Measurements from ENCODE around the gene GSTO2.

GSTO2 gene

DNA sequence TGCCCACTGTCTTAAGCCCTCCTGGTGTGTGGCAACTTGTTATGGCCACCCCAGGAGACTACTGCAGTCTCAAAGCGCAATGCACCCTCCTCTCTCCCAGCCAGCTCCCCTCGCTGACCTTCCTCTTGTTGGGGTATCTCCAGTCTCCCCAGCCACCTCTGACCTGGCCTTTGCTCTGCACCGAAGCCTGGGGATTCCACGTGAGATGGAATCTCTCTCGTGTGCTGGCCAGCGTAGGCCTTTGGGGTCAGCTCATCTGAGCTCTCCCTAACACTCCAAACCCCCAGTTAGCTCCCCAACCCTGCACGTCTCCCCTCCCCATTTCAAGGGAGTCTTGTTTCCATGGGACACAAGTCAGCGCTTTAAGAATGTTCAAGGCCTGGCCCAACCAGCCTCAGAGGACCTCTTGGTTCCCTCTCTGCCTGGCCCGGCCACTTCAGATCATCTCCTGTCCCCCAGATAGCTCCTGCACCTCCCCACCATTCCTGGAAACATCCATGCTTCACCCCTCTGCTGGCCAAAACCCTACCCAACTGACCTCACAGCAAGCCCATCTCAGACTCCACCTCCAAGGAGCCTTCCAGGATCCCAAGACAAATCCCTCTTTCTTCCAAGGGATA, 58.1 kb downstream of the GSTO2 start:
- no peak for DNase-seq (ENCODE audit: low spot score)

DNA sequence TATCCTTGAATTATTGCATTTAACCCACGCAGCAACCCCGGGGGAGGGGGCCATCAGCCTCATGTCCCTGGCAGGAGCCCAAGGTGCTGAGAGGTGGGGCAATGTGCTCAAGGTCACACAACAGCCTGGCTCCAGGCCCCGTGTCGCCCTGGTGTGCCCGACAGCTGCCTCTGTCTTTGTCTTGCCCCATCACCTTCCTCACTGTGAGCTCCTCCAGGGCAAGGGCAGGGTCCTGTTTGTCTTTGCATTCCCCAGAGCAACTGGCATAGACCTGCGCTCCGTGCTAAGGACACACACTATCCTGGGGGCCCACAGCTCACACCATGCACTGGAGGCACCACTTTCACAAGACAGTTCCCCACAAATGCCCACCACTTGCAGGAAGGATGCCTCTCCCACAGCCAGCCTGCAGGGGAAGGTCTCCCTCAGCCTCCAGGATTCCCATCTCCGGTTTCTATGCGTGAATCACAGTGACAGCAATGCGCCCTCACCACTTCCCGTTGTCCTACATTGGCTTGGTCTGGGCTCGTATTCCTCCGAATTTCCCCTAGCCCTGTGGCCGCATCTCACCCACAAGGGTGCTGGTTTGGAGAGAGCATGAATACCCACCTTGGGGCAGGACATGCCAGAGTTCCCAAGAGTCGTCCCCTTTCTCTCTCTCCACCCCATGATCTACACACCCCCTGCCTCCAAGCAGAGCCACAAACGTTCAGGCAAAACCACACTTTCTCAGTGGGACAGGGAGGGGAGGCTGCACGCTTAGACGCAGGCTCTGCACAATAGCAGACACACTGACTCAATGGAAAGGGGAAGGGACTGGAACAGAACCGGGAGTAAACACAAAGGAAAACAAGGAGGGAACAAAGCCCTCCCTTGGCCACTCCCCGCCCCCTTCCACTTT, 59.0 kb downstream of the GSTO2 start:
- peak; percentile 72 for DNase-seq (ENCODE audit: low spot score)

DNA sequence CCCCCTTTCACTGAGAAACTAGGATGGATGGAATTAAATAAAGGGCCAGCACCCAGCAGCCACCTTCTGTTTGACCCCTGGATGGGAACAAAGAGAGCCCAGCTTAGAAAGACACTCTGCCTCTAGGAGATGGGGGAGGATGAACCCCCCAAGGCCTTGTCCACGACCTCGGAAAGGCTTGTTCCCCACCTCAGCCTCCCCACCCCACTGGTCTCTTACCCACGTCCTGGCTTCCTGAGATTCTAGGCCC, 59.6 kb downstream of the GSTO2 start:
- no peak for DNase-seq (ENCODE audit: low spot score)

DNA sequence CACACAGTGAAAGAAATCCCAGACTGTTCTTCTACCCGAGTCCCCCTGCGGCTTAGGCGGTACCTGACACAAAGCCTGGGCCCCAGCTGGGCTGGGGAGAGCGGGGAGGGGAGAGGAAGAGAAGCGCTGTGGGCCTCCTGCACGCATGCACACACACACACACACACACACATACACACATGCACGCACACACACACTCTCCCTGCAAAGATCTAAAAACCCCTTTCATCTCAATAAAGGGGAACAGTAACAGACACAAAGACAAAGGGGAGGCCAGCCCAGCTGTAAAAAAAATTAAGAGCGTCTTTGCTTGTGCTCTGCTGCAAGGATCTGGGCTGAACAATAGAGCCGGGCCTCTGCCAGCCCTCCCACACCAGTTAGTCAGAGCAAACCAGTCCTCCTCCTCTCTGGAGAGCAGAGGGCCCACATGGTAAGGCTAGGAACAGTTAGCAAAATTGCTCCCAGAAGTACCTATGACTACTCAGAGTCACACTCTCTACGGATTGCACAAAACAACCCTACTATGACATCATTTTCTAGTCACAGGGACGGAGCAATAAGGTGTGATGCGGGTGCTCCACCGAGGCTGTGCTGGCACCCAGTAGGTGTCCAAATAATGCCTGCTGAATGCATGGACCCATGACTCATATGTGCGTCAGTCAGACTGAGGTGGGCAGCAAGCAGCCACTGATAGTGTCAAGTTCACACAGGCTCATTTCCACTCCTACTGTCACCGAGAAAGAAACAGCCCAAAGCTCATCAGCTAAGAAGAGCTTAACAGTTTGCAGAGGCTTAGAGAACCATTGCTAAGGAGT, 60.1 kb downstream of the GSTO2 start:
- peak; percentile 79 for DNase-seq (ENCODE audit: low spot score)

DNA sequence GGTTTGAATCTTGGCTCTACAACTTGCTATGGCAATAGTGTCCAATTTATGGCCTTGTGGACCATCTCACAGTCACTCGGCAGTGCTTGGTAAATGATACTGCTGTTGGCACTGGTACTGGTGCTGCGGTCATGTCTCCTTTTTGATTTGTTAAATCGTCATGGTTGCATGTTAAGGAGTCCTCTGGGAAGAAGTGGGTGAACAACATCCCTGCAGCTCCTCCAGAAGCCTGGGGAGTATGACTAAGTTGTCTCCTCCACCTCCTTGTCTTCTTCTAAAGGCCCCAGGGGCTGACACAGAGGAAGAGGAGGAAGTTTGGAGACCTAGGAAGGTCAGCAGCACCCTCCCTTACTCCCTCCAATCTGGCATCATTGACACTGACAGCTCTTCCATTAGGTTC, 60.8 kb downstream of the GSTO2 start:
- DNase-seq (ENCODE audit: low spot score), result no peak

DNA sequence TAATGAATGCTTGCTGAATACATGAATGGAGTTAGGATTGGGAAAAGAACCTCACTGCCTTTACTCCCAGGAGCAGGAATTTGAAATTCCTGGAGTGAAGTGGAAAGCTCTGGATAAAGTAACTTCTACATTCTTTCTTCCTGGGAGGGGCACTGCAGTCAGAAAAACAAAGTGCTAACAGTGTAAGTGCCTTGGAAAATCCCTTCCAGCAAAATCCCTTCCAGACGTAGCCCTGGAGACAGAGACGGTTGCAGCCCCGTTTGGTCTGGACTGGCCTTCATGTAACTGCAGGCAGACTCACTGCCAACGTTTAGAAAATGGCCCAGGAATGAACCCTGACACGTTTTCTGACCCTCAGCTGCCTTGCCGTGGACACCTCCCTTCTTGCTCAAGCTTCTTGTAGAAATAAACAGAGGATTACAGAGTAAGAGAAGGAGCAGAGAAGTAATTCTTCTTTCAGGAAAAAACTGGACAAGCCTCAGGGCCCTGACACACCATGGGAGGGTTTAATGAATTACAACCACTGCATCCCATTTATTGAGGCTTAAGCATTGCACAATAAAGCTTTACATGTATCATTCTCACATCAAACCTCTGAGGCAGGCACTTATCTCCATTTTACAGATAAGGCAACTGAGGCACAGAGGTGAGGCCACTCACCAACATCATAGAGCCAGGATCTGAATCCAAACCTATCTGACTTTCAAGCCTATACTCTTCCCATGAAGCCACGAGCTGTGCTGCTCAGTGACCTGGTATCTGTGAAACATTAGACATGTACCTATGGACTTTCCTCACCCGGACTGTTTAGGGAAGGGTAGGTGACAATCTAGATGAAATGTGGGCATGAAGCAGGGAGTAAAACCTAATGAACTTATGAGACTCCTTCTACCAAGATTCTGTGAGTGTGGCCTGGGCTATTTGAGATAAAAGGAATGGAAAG, 61.5 kb downstream of the GSTO2 start:
- DNase-seq (ENCODE audit: low spot score), result no peak

DNA sequence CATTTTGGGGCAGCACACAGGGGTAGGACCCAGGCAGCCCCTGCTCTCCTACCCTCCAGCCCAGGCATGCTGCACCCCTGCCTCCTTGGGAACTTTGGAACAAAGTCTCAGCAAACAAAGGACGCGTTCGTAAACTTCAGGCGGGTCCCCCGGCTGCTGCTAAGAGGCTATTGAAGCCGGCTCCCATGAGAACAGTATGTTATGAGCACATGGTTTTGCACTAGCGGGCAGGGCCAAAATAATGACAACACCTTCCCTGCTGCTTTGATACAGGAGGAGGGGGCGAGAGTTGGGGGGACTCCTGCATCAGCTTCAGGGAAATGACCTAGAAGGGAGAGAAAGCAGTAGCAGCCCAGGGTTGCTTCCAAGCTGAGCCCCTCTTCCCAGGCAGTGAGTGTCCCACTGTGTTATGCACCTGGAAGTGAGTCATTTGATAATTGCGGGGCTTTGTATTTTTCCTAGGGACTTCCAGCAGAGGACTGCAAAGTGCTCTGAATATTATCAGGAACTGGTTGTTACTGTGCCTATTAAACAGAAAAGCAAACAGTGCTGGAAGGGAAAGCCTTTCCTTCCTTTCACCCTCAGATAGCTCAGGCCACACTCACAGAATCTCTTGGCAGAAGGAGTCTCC, 62.3 kb downstream of the GSTO2 start:
- DNase-seq (ENCODE audit: low spot score), result no peak

DNA sequence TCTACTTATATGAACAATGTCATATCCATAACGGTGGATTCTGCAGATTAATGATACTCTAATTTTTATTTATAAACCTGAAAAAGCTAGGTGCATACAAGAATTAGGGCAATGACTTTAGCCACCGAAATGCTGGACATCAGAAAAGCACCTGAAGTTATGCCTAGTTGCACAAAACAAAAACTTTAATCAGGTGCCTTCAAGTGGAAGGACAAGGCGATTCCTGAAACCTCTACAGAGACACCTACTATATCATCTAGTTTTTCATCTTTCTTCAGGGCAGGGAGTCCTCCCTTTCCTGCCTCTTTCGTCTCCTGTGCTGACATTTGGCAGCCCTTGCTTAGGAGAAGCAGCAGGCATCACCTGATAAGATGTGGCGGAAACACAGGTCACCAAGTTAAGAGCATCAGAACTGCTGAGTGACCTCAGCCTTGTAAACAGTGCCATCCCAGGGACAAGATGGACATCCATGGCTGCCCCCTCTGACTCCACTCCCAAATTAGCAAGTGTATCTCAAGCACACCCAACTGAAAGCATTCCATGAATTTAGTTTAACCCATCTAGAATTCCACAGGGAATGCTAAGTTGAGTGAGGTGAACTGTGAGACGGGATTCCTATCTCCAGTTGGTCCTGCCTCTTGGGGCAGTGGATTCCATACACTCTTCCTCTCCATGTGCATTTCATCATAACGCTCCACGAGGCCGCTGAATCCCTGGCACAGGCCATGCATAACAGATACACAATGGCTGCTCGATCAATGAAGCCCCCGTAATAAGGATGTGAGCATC, 63.5 kb downstream of the GSTO2 start:
- no peak for DNase-seq (ENCODE audit: low spot score)

DNA sequence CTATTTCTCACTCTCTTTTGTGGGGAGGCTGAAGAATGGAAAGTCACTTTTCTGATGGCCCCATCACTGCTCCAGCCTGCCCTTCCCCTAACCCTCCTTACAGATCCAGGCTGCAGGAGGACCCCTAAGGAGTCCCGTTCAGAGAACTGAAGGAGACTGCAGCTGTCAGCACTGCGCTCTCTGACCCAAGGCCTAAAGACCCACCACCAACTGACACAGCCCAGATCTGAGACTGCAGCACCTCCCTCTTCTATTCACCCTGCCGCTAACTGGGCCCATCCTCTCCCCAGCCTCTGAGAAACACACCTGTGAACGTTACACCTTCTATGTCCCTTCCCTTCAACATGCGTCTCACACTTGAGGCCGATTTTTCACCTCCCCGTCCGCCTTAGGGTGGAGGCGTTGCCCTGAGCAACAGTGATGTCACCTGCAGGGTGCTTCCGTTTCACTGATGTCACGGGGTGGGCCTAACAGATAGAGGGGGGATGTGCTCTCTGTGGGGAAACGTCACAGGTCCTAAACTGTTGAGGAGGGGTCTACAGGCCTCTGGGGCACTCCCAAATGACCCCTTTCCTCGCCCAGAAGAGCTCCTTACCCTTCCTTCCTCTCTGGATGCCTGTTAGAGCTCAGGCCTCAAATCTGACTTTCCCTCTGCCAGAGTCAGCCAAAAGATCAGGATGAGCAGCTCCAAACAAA, 64.2 kb downstream of the GSTO2 start:
- DNase-seq (ENCODE audit: low spot score), result no peak

DNA sequence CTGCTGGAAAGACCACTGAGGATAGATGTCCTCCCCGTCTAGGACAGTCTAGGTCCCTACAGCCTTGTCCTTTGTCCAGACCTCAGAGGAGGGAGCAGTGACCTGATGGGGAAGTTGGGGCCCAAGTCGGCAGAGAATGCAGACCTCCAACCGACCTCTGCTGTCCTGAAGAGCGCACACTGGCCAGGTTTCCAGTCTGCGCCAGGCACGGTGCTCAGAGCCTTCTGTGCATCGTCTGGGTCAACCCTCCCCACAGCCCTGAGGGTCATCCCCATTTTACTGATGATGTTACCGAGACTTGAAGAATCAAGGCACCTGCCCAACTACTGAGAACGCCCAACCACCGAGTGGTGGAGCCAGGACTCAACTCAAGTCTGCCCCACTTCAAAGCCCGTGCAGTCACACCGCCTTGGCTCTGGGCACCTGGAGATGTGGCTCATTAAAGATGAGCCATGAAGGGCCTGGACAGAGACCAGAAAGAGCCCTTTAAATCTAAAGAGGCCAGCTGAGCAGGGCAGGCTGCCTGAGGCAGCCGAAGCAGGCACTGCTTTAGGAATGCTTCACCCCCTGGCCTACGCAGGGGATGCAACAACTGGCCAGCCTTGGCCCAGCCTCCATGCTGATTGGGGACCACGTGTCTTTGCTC, 64.9 kb downstream of the GSTO2 start:
- DNase-seq (ENCODE audit: low spot score), result no peak

DNA sequence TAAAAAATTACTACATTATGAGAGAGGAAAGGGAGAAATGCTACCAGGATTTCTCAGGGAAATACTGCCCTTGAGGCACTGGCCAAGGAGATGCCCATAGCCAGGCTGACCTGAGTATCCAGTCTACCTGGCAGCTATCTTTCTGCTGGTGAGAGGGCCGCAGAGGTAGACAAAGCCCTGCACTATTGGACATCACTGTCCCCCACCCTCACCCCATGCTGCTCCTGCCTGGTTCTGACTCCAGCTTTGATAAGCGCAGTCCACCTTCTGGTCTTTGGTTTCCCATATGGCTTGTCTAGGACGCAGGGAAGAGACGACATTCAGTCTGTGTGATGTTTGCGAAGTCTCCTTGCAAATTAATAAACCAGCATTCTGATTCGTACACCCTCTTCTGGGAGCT, 65.6 kb downstream of the GSTO2 start:
- no peak for DNase-seq (ENCODE audit: low spot score)

DNA sequence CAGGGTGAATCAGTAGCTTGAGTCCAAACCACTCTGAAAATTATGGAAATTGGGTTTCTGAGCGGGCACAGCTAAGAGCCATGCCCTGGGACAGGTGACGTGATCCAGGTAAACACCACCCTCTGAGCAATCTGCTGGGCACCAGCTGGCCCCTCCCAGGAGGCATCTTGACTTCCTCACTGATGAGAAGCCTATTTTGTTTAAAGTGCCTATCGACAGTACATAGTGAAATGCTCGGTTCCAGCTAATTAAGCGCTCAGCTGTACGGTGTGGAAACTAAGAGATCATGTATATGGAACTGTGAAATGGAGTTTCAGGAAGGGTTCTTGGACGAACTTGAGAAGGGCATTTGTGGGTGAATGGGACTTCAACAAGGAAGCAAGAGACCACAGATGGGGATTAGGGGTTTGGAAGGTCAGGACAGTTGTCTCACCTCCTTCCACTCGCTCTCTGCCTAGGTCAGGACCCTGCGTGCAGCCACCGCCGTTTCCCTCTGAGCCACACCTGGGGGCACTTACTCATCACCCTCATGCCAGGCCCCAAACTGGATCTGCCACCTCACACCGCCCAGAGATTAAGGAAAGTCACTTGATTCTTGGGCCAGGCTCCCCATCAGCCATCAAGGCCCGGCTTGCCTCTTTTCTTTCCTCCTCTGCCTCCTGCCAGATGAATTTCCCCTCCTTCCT, 66.1 kb downstream of the GSTO2 start:
- DNase-seq (ENCODE audit: low spot score), result no peak

DNA sequence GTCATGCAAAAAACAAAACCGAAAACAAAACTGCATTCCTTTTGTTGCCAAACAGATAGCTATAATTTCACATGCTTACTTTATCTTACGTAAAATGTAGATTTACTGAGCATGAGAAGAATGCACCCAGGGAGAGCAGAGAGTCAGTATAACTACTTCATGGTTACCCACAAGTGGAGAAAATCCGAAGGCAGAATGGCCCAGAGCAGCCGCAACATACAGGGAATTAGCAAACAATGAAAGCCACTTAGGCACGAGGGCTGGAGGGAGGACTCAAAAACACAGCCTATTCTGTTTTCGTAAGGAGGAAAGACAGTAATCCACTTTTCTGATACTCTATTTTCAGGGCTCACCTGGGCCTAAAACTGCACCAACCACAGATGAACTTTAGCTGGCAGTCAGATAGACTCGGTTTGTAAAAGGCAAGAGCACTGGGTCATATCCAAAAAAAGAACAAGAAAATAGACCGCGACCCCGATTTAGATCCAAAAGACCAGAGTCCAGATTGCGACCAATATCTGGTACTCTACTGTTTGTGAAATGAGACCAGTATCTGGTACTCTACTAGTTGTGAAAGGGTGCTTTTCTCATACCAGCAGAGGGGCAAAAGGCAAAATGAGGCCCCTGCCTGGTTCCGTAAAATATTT, 68.0 kb downstream of the GSTO2 start:
- no peak for DNase-seq (ENCODE audit: low spot score)

DNA sequence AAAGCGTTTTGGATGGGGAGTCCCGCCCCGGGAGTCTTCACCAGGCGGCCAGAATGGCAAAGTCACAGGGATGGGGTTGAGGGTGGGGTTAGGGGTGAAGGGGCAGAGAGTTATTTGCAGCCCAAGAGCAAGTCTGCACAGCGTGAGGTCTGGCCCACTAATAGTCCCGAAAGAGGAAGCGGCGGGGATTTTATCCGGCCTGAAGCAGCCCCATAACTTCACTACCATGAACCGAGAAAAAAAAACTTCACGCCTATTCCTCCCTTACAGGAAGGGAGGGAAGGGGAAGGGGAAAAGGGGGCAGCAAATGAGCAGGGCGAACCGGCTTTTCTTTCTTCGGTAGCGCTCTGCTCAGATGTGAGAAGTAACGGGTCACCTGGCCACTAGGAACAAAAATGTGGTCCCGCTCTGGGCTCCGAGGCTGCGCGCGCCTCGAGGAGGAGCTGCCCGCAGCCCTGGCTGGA, 68.6 kb downstream of the GSTO2 start:
- DNase-seq (ENCODE audit: low spot score), result no peak

DNA sequence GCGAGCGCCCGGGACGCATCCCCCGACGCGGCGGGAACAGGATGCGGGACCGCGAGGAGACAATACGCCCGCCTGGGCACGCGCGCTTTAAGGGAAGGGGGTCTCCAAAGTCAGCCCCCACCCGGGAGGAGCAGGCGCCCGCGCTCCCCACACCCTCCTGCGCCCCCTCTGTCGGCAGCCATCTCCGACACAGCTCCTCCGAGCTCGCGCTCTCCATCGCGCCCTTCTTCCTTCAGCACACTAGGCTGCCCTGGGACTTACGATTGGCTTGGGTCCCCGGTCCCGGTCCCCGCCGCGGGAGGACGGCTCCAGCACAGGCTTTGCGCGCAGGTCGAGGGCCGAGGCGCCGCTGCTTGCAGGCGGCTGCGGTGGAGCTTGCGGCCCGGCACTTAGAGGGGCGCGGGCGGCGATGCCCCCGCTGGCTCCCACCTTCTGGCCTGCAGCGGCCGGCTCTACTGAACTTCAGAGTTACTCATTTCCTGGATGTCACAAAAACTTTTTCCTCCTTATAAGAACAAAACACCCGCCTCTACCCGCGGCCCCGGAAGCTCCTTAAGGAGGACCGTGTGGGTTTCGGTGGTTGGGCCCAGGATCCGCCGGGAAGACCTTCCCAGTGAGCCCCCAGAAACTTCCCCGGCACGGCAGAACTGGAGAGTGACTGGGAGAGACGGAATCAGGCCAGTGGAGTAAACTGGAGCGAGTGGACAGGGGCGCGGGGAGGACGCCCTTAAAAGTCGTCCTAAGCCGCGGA, 69.2 kb downstream of the GSTO2 start, which contains the start of gene ITPRIP:
ITPRIP (minus strand) TSS at position 481 of the 751 bp plus-strand sequence. CDS start 22,414 bp downstream, outside the sequence.
- DNase-seq (ENCODE audit: low spot score), result peak; percentile 58

DNA sequence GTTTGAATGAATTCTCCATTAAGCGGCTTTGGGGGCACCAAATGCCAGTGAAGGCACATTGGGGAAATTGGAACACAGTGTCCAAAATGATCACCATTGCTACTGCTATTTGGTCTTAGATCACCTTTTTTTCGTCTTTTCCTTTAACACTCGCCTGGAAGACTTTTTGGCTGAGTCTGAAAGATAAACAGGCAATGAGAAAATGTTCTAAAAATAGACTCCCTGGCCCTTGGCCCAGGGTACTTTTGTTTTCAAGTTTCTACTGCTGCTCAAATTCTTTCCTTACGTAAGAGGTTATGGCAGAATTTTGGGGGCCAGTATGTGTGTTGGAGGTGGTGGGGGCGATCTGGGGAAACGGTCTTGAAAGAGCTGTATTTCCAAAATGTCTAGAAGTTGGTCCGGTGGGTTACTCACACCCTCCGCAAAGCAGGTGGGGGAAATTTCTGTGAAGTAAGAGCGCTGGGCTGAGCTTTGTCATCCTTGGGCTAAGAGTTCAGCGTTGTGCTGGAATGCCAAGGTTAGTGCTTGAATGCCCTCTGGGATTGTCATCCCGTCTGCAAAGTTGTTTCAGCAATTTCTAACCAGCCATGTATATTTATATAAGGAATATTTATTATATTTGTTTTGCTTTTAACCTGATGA, 70.6 kb downstream of the GSTO2 start:
- DNase-seq (ENCODE audit: low spot score), result peak; percentile 3

DNA sequence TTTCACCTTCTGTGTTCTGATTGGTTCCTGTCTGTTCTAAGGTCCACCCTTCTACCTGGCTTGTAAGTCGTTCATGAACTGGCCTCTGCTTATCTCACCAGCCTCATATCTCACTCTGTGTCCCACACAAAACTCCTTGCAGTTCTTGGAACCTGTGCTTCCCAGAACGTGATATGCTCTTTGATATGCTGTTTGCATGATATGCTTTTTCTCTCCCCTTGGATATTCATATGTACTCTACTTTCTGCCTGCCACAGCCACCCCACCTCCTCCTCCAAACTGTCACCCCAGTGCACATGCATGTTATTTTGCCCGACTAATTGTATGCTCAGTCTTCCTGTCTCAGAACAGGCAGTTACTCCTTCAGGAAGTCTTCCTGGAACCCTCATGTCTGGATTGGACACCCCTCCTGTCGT, 71.1 kb downstream of the GSTO2 start:
- DNase-seq (ENCODE audit: low spot score), result no peak

All from Ammon's horn (tissue), 1 donor.